MG63 (cell line): ENCODE data around the gene RAB11FIP3. TPM values are rescaled to one million over a fixed set of nuclear protein-coding genes. Genes with fewer than 3 reads are reported as not detected.

Source experiments
- DNase-seq: peaks from one replicate; pipeline ENCODE4 v3.0.0-alpha.2; 2020
- H3K27me3 ChIP-seq: fragments of 250-450 bp; sonication (Bioruptor Pico); 2 replicates; pipeline ENCODE4 v1.5.1; 2020; ENCODE audit warnings: mild to moderate bottlenecking, moderate library complexity
- H3K36me3 ChIP-seq: fragments of 250-450 bp; sonication (Bioruptor Pico); 2 replicates; pipeline ENCODE4 v1.5.1; 2020; ENCODE audit warnings: mild to moderate bottlenecking, moderate library complexity
- H3K4me3 ChIP-seq: fragments of 250-450 bp; sonication (Bioruptor Pico); 2 replicates; pipeline ENCODE4 v1.5.1; 2020; ENCODE audit warnings: mild to moderate bottlenecking, moderate library complexity
- H3K9me3 ChIP-seq: fragments of 250-450 bp; sonication (Bioruptor Pico); 2 replicates; pipeline ENCODE4 v1.5.1; 2020; ENCODE audit warnings: mild to moderate bottlenecking, moderate library complexity
- total RNA-seq: library from RNA; depleted of rRNA; stranded (reverse); fragments of >200 nt; shearing (Covaris generic); gene quantifications from 2 replicates; pipeline ENCODE4 v1.2.3, GENCODE V29; 2014; ENCODE audit warnings: low replicate concordance

The RAB11FIP3 gene
- total RNA-seq, 1 experiment from 2014 or later = 42.8 TPM

- H3K36me3 ChIP-seq = peaks cover 19% of the 10 kb centered on the region; the same call in 1 of the 2 replicates
- DNase-seq = no peak
- no peak overlapping the region for H3K4me3 ChIP-seq
These were observed 84.8 kb downstream of the RAB11FIP3 start for GRCh38 chr16:510066-510825.

DNA sequence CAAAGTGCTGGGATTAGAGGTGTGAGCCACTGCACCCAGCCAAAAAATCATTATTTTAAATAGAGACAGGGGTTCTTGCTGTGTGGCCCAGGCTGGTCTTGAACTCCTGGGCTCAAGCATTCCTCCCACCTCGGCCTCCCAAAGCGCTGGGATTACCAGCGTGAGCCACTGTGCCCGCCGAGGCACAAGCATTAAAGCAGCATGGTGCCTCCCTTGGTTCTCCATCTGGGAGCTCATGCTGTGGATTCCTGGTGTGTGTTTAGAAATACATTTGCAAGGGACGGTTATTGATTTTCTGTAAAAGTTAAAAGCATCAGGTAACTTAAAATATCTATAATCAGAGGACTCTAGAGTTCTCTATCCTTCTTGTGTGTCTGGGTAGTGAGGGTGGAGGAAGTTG is 87.4 kb downstream of the RAB11FIP3 start:
- no peak overlapping the region for H3K4me3 ChIP-seq
- DNase-seq = no peak
- peaks cover 30% of the 10 kb centered on the region for H3K36me3 ChIP-seq
- H3K9me3 ChIP-seq = no peaks in the 10 kb centered on the region
- no peaks in the 10 kb centered on the region for H3K27me3 ChIP-seq

More at GRCh38 chr16:510066-510825, 84.8 kb downstream of the RAB11FIP3 start:
- Histone ChIP-seq H3K27me3 (no peaks in the 10 kb centered on the region), H3K9me3 (no peaks in the 10 kb centered on the region)

GRCh38 chr16:513950-514349 is 88.5 kb downstream of the RAB11FIP3 start:
- no peak for DNase-seq
- H3K4me3 ChIP-seq = no peak overlapping the region

GRCh38 chr16:515175-515938 is 89.9 kb downstream of the RAB11FIP3 start:
- no peaks in the 10 kb centered on the region for H3K9me3 ChIP-seq
- peaks cover 37% of the 10 kb centered on the region for H3K36me3 ChIP-seq
- H3K27me3 ChIP-seq = no peaks in the 10 kb centered on the region
- no peak for DNase-seq
- no peak overlapping the region for H3K4me3 ChIP-seq

More at GRCh38 chr16:513950-514349, 88.5 kb downstream of the RAB11FIP3 start:
- H3K36me3 ChIP-seq = peaks cover 33% of the 10 kb centered on the region
- H3K9me3 ChIP-seq = no peaks in the 10 kb centered on the region
- no peaks in the 10 kb centered on the region for H3K27me3 ChIP-seq

- DNase-seq = no peak
- Histone ChIP-seq H3K4me3 (no peak overlapping the region), H3K27me3 (no peaks in the 10 kb centered on the region), H3K9me3 (no peaks in the 10 kb centered on the region), H3K36me3 (peaks cover 39% of the 10 kb centered on the region)
These were observed 90.4 kb downstream of the RAB11FIP3 start for GRCh38 chr16:515939-516226.

DNA sequence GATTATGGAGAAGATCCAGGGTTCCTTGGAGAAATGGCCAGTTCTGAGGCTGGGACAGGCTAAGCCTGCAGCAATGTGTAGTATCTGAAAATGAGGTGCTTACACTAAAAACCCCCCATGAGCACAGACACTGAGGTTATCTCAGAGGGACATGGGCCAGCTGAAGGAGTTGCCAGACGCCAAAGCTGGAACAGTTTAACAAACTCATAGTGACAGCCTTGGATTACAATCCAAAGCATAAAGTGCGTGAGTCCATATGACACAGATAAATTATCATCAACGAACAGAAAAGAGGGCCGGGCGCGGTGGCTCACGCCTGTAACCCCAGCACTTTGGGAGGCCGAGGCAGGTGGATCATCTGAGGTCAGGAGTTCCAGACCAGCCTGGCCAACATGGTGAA is 90.9 kb downstream of the RAB11FIP3 start:
- DNase-seq = no peak
- Histone ChIP-seq H3K27me3 (no peaks in the 10 kb centered on the region), H3K9me3 (no peaks in the 10 kb centered on the region), H3K36me3 (peaks cover 41% of the 10 kb centered on the region), H3K4me3 (no peak overlapping the region)

DNA sequence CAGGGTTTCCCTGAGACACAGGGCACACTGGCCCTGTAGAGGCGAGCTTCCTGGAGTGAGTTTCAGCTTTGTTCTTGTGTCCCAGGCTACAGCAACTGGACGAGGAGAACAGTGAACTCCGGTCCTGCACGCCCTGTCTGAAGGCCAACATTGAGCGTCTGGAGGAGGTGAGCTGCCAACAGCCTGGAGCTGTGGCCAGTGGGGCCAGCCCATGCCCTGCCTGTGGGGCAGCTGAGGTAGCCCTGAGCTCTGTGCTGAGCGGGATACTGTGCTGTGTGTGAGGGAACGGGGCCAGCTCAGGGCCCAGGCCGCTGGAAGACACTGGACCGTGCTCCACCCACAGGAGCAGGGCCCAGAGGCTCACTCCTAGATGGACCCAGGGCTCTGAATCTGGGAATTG is 93.4 kb downstream of the RAB11FIP3 start:
- peaks cover 47% of the 10 kb centered on the region for H3K36me3 ChIP-seq
- DNase-seq = no peak
- H3K9me3 ChIP-seq = no peaks in the 10 kb centered on the region
- H3K4me3 ChIP-seq = no peak overlapping the region
- no peaks in the 10 kb centered on the region for H3K27me3 ChIP-seq

DNA sequence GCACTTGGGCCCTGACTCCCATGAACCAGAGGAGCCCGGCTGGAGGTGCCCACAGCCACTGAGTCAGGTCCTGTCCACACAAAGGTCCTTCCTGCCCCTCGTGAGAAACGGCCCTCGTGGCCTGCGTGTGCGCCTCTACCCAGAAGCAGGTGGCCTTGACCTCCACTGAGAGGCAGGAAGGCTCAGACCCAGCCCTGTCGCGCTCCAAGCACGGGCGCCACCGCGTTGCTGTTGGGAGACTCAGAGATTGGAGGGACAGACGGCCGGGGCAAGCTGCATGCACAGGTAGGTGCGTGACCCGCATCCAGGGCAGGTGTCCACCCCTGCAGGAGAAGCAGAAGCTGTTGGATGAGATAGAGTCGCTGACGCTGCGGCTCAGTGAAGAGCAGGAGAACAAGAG is 94.0 kb downstream of the RAB11FIP3 start:
- DNase-seq = no peak
- no peaks in the 10 kb centered on the region for H3K27me3 ChIP-seq
- H3K4me3 ChIP-seq = no peak overlapping the region
- peaks cover 49% of the 10 kb centered on the region for H3K36me3 ChIP-seq
- H3K9me3 ChIP-seq = no peaks in the 10 kb centered on the region

DNA sequence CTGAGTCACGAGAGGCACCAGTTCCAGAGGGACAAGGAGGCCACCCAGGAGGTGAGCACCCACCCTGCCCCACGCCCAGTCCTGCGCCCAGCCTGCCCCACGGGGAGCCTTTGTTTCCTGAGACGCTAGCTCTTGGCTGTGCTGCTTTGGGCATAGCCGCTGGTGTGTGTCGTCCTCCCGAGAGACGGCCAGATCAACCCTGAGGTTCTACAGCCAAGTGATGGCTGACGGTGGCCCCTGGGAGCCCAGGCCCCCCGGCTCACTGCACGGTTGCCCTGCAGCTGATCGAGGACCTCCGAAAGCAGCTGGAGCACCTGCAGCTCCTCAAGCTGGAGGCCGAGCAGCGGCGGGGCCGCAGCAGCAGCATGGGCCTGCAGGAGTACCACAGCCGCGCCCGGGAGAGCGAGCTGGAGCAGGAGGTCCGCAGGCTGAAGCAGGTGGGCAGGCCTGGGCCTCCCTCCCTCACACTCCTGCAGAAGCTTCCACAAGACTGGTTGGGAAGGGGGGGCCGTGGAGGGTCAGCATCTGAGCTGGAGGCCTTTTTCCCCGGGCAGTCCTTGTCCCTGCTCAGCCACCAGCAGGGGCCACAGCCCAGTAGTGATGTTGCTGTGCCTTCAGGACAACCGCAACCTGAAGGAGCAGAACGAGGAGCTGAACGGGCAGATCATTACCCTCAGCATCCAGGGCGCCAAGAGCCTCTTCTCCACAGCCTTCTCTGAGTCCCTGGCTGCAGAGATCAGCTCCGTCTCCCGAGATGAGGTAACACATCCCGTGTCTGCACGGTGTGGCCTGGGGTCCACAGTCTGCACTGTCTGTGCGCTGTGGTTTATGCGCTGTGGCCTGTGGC is 94.6 kb downstream of the RAB11FIP3 start:
- no peak overlapping the region for H3K4me3 ChIP-seq
- peaks cover 49% of the 10 kb centered on the region for H3K36me3 ChIP-seq
- H3K27me3 ChIP-seq = no peaks in the 10 kb centered on the region
- H3K9me3 ChIP-seq = no peaks in the 10 kb centered on the region
- no peak for DNase-seq

- no peaks in the 10 kb centered on the region for H3K9me3 ChIP-seq
- no peaks in the 10 kb centered on the region for H3K27me3 ChIP-seq
- no peak for DNase-seq
- no peak overlapping the region for H3K4me3 ChIP-seq
- peaks cover 49% of the 10 kb centered on the region for H3K36me3 ChIP-seq
These were observed 95.4 kb downstream of the RAB11FIP3 start for GRCh38 chr16:520847-521246.

GRCh38 chr16:521381-522210 is 96.1 kb downstream of the RAB11FIP3 start:
- no peak for DNase-seq
- Histone ChIP-seq H3K4me3 (no peak overlapping the region), H3K27me3 (no peaks in the 10 kb centered on the region), H3K9me3 (no peaks in the 10 kb centered on the region), H3K36me3 (peaks cover 42% of the 10 kb centered on the region)

- no peaks in the 10 kb centered on the region for H3K9me3 ChIP-seq
- H3K36me3 ChIP-seq = peaks cover 36% of the 10 kb centered on the region
- no peak for DNase-seq
- H3K27me3 ChIP-seq = no peaks in the 10 kb centered on the region
- no peak overlapping the region for H3K4me3 ChIP-seq
These were observed 97.1 kb downstream of the RAB11FIP3 start for GRCh38 chr16:522320-523096.

DNA sequence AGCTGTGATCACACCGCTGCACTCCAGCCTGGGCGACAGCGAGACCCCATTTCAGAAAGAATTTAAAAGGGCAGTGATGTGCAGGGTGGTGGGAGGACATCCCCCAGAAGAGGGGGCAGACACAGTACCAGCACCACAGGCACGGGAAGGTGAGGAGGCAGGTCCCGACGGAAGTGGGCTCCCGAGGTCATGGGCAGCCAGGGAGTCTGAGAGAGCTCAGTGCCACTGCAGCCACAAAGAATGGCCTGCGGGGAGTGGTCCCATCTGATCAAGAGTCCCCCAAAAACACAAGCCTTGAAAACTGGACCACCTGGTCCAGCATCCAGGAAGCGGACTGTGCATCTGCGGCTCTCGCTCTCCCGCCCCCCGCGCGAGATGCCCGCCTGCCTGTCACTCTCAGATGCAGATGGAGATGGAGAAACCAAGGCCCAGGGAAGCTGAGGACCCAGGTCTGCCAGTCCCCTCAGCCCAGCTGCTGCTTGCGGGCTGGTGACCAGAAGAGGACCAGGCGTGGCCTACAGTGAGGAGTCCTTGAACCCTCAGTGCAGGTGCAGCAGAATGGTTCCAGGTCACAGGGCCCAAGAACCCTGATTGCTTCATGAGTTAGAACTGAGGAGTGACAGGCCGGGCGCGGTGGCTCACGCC is 97.8 kb downstream of the RAB11FIP3 start:
- no peak for DNase-seq
- no peaks in the 10 kb centered on the region for H3K9me3 ChIP-seq
- H3K4me3 ChIP-seq = no peak overlapping the region
- H3K27me3 ChIP-seq = no peaks in the 10 kb centered on the region
- peaks cover 37% of the 10 kb centered on the region for H3K36me3 ChIP-seq

DNA sequence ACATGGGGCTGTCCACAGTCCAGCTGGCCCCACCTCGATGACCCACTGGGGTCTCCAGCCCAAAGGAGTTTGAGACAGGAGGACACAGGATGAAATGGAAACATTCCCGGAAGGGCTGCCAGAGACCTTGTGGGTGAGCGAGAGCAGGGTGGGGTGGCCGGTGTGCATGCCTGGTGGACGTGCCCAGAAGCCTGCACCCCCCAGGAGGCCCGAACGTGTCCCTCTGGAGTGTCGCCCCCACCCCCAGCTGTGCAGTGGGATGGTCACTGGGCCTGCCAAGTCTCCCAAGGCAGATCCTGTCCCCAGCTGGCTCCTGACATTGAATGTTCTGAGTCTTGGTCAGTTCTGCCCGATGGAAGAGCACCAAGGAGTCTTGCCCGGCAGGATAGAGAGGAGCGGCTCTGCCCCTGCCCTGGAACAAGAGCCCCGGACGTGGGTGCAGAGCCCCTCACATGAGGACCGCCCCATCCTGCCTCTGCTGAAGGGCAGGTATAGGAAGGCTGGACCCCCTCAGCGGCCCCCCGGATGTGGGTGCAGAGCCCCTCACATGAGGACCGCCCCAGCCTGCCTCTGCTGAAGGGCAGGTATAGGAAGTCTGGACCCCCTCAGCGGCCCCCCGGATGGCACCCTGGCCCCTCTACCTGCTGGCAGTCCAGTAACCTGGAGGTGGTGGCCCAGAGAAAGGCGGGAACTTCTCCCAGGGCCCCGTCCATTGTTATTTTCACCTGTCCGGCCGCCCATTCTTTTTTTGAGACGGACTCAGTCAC is 99.0 kb downstream of the RAB11FIP3 start:
- Histone ChIP-seq H3K4me3 (no peak overlapping the region), H3K36me3 (peaks cover 42% of the 10 kb centered on the region), H3K9me3 (no peaks in the 10 kb centered on the region), H3K27me3 (no peaks in the 10 kb centered on the region)
- DNase-seq = peak; percentile 34

- no peaks in the 10 kb centered on the region for H3K27me3 ChIP-seq
- DNase-seq = no peak
- H3K36me3 ChIP-seq = peaks cover 43% of the 10 kb centered on the region
- no peak overlapping the region for H3K4me3 ChIP-seq
- no peaks in the 10 kb centered on the region for H3K9me3 ChIP-seq
These were observed 99.7 kb downstream of the RAB11FIP3 start for GRCh38 chr16:525123-525519.
